Ammon's horn (tissue), 1 donor: ENCODE data around the gene LRIG3.
"Not testable (repeated sequence)": the region's sequence is repeated elsewhere in the genome, so short reads cannot be mapped to it uniquely, and the experiment has no call there.

Experiments used
- DNase-seq: peaks from one replicate; pipeline ENCODE4 v3.0.0-alpha.2; 2016; ENCODE audit warnings: low spot score

LRIG3 gene

GRCh38 chr12:58855630-58856029, 64.7 kb downstream of the LRIG3 start:
- not testable (repeated sequence) for DNase-seq

GRCh38 chr12:58850826-58851225, 69.5 kb downstream of the LRIG3 start:
- no peak for DNase-seq

- DNase-seq, result no peak
Measured at GRCh38 chr12:58847901-58848600, 72.3 kb downstream of the LRIG3 start.

DNA sequence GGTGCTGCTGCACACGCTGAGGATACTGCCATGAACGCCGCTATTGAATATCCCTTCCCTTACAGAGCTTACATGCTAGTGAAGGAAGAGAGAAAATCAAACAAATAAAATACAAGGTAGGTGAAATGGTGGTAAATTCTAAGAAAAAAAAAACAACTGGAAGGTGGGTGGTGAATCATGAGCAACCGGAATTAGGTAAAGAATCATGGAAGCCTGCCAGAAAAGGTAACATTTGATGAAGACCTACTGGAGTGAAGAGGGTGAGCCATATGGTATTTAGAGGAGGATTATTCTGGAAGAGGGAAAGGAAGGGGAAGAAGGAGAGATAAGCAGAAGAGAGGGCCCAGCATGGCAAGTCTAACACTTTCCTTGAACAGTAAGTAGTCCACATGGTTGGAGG, 76.1 kb downstream of the LRIG3 start:
- no peak for DNase-seq

- peak; percentile 12 for DNase-seq
Measured at GRCh38 chr12:58841058-58841798, 79.1 kb downstream of the LRIG3 start.

DNA sequence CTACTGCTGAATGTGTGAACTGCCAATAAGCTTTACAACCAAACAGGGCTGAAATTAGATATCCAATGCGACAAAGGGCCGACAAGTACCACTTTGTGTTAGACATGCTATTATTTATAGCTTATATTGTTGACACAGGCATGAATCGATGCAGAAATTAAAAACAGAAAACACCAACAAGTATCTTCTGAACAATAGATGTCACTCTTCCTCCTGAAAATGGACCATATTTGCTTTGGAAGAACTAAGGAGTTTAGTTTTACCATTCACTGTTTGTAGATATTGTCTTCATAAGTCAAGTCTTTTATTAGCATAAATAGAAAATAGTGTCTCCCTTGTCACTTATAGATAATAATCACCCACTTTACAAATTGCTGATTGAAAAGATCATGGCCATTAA, 86.5 kb downstream of the LRIG3 start:
- peak; percentile 14 for DNase-seq

GRCh38 chr12:58832920-58833319, 87.4 kb downstream of the LRIG3 start:
- DNase-seq, result no peak
